Daoy (cell line): ENCODE measurements around the gene CAPN13. TPM values are rescaled to one million over a fixed set of nuclear protein-coding genes. Genes with fewer than 3 reads are reported as not detected.

Source experiments
- DNase-seq: peaks from one replicate; pipeline ENCODE4 v3.0.0-alpha.2; 2015; ENCODE audit warnings: low read depth
- total RNA-seq: library from RNA; depleted of rRNA; stranded (reverse); fragments of >200 nt; shearing (Covaris generic); gene quantifications from 2 replicates; pipeline ENCODE4 v1.2.3, GENCODE V29; 2014

CAPN13 gene
- total RNA-seq, 1 experiment from 2014 or later: not detected

GRCh38 chr2:30764021-30764800, 43.0 kb downstream of the CAPN13 start:
- DNase-seq: no peak

DNA sequence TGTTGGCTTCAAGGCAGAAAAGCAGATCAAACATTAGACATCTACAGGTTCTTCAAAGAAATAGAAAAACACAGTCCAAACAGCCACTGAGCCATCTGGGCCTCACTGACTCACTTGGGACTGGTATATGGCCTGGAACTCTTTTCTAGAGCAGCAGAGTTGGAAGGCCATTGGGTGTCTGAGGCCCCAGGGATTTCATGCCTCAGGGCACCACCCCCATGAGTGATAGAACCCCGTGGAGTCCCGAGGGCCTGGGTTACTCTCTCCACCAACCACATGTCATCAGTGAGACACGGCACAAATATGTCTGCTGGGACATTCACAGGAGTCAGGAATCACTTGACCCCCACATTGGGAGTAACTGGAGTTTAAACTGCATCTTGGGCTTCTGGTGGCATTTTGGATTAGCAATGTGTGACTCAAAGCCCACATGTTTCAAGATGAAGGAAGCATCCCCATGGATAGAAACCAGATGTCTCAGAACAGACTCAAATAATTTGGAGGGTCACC, 44.0 kb downstream of the CAPN13 start:
- peak; percentile 23 for DNase-seq

GRCh38 chr2:30761226-30761625, 46.0 kb downstream of the CAPN13 start:
- DNase-seq: no peak

DNA sequence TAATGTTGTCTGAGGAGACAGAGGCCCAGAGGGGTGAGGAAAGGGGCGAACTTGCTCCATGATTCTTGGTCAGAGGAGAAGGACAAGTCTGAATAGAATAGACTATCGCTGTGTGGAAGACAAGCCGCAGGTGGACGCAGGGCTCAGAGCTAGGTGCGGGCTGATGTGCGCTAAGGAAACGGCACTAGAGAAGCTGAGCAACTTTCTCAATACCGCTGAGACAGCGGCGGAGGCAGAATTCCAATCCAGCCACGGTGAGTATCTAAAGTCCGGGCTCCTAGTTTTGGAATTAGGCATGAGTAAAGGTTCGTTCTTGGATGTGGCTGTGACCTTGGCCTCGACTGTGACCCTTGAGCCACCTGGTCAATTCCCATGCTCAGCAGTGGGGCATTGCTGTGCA, 47.8 kb downstream of the CAPN13 start:
- DNase-seq: no peak

- DNase-seq: no peak
Observed at GRCh38 chr2:30758191-30758651, 49.0 kb downstream of the CAPN13 start.

DNA sequence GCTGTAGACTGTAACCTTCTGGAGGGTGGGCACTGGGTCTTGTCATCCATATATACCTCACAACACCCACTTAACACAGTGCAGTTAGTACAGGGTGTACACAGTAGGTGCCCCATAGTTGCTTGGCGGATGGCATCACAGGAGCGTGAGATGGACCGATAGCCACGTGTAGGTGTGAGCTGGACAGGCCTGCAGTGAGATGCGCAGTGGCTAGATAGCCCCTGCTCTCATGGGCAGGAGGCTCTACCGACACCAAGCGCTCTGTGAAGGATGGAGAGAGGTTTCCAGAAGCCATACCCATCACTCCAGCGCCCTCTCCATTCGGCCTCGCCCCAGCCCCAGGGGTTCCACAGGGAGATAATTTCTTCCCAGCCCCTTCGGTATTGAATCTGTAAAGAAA, 49.5 kb downstream of the CAPN13 start:
- no peak for DNase-seq

- DNase-seq: no peak
Observed at GRCh38 chr2:30756971-30757370, 50.3 kb downstream of the CAPN13 start.

DNA sequence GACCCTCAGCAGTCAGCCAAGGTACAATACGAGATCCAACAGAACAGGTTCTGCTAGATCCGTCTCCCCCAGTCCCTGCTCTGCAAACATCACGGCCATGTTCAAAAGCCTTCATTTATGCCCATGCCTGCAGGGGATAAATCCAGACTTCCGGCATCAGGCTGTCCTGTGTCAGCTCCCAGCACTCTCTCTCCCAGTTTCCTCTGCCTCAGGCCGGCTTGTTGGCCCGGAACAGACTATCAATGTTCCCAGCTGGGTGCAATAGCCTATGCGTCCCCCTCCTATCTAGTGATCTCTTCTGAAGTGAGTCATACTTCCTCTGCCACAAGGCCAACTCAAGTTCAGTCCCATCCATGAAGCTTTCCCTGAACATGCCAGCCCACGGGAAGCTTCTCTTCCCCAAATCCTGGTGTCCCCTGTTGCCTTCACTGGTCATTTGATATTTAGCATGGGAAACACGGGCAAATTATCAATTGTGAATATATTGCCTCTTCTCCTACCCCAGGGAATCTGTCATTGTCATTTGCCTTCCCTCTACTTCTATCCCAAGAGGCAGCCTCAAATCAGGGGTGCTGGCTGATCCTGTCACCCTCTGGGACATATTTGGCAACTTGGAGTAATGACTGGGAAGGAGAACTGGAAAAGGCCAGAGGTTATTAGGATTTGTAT, 51.1 kb downstream of the CAPN13 start:
- DNase-seq: peak; percentile 78

- no peak for DNase-seq
Observed at GRCh38 chr2:30753630-30754029, 53.6 kb downstream of the CAPN13 start.

DNA sequence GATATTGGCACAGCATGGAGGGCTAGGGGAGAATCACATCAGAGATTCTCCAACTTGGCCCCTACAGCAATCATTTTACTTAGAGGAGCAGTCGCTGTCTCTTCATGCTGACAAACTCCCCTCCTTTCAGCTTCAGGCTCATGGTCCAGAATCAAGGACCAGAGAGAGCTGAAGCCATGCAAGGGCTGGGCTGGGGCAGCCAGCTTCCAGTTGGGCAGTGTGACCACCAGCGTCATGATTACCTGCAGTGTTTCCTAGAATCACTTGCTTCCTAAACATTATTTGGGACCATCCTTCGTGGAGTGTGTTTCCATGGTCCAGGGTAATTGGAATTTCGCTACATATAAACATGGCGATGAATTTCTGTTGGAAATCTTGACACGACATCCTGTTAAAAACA, 54.4 kb downstream of the CAPN13 start:
- no peak for DNase-seq

GRCh38 chr2:30747206-30747605, 60.0 kb downstream of the CAPN13 start:
- no peak for DNase-seq

GRCh38 chr2:30744823-30745222, 62.4 kb downstream of the CAPN13 start:
- DNase-seq: no peak

- DNase-seq: no peak
Observed at GRCh38 chr2:30741576-30741975, 65.7 kb downstream of the CAPN13 start.

DNA sequence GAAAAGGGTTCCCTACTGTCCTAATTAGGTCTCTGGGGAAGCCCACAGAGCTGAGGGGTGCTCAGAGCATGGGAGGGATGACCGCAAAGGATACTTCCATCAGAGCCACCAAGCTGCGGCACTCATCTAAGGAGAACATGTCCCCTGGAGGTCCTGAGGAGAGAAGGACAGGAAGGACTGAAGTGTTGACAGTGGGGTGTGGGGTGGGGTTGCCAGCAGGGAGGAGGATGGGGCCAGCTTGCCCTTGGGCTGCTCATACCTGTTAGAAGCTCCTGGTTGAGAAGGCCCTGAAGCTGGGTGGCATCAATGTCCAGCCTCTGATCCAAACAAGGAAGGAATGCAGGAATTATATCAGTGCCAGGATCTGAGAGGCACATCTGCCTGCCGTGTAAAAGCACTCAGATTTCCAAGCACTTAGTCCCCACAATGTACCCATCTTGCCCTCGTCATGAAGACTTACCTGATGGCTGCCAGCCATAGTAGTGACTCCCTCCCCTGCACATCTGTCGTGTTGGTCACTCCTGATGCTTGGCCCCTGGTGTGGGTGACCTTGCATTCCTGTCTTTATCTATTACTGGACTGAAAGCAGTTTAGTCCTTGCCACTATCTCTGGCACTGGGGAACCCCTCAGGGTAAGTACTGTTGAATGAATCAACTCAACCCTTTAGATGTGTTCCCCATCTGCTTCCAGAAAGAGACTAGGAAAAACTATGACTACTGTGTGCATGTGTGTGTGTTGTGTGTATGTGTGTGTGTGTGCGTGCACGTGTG, 68.9 kb downstream of the CAPN13 start:
- no peak for DNase-seq

DNA sequence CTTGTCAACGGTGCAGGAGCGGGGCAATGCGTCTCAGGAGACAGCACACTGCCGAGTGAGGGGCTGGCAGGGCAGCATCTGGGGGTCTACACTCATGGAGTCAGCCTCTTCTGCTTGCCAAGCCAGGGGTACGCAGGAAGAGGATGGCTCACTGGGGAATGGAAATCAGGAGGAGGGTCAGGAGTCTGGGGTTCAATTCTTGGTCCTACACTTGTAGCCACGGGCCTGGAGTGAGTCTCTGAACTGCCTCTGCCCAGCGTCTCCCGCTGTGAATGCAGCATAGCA, 70.0 kb downstream of the CAPN13 start:
- DNase-seq: no peak

- DNase-seq: no peak
Observed at GRCh38 chr2:30736461-30737325, 70.6 kb downstream of the CAPN13 start.

- no peak for DNase-seq
Observed at GRCh38 chr2:30733876-30734520, 73.2 kb downstream of the CAPN13 start.

DNA sequence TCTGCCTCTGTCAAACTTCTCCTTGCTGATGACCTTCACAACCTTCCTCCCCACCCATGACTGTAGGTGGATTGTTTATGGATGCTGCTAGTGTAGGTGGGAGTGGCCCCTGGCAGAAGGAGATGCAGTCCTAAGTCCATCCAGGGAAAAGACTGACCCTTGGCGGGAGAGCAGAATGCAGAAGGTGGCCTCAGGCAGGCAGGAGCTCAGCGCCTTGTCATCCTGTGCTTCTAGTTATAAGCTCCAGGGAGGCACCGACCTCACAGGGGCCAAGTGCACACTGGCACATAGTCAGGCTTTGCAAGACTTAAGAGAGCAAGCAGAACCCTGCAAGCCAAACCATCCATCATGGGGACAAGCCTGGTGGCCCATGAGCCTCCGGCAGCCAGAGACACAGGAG, 74.4 kb downstream of the CAPN13 start:
- DNase-seq: no peak

DNA sequence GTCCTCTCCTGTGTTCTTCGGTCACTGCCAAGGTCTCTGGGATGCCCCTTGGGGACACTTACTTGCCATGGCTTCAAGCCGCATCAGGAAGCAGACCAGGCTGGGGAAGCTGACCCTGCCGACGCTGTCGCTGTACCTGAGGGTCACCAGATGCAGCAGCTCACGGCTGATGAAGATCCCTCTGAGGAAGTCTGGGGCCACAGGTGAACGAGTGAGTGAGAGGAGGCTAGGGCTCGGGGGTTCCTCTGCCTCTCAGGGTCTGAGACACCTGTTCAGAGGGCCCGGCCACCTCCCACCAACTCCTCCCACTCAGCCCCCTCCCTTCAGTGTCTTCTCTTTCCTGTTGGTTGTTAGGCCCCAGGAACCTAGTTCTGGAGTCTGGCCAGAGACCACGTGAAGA, 74.9 kb downstream of the CAPN13 start:
- DNase-seq: no peak

GRCh38 chr2:30731706-30732105, 75.5 kb downstream of the CAPN13 start:
- DNase-seq: no peak
